ENCODE measurements around the gene SYNJ1.
"Not testable (repeated sequence)": the region's sequence is repeated elsewhere in the genome, so short reads cannot be mapped to it uniquely, and the experiment has no call there.

SYNJ1 gene

DNA sequence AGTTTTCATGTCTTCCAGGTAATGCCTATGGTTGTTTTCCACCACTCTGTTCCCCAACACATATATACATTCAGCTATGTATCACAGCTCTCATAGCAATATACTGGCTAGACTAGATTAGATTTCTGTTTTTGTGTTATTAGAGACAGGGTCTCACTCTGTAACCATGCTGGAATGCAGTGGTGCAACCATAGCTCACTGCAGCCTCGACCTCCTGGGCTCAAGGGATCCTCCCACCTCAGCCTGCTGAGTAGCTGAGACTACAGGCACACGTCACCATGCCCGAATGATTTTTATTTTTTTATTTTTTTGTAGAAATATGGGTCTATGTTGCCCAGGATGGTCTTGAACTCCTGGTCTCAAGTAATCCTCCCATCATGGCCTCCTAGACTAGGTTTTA is 37.7 kb downstream of the SYNJ1 start:
- DNase-seq: no peak

DNA sequence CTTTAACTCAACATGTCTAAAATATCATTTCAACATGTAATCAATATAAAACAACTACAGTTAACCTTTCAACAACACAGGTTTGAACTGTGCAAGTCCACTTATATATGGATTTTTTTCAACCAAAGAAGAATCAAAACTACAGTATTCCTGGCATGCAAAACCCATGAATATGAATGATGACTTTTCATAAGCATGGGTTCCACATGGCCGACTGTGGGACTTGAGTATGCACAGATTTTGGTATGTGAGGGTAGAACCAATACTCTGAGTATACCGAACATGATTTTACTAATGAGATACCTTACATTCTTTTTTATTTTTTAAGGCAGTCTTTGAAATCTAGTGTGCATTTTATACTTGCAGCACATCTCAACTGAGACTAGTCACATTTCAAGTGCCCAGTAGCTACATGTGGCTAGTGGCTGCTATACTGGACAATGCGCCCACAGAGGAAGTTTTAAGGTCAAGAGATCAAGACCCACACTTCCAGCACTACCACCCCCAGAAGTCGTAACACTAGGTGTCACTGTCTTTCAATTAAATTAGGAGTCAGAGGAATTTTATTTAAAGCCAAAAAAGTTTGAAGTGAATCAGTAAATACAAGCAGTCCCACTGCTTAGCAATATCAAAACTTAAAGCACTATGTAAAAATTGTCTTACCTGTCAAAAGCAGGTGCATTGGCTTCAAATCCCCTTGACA is 40.0 kb downstream of the SYNJ1 start:
- DNase-seq: no peak

DNA sequence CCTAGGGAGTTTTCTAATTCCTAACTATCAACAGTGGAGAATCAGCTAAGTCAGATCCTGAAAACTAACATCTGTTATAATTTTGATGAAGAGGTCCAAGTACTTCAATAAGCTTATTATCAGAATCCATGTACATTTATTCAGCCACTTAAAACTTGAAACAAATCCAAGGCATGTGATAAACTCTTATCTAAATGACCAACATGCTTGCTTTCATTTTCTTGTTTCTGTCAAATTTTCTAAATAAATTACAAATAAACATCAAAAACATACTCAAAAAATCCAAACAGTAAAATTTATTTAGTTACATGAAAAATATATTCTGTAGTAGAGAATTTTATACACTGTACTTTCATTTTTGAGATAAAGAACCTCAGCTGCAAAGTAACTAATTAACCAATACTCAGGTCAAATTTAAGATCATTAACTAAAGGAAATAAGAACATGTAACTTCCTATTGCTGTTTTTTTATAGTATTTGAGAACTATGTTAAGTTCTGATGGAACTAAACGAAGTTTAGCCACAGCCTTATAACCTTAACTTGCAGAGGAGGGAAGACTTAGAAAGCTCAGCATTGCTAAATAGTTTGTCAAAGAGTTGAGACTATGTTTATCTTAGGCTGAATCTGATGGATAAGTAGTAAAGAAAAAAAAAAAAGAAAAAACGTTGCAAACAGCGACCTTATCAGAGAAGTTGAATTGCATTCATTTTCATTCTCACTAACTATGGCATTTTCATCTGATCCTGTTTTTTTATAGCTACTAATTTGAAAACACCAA is 44.9 kb downstream of the SYNJ1 start:
- no peak for DNase-seq

DNA sequence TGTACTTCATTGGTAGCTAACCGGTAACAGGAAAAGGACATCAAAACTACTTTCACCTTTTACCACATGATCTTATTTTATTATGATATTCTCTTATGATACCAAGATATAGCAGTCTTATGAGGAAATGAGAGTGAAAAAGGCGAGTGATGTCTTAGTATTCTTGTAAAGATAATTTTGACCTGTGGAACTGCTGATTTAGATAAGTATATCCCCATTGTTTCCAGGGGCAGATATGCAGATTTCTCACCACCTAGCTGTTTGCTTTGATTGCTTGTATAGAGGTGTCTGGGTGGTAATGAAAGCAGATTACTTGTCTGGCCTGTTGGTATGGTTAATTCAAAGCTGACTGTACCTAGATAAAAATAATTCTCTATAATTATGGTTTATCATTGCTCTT is 53.1 kb downstream of the SYNJ1 start:
- DNase-seq: no peak

DNA sequence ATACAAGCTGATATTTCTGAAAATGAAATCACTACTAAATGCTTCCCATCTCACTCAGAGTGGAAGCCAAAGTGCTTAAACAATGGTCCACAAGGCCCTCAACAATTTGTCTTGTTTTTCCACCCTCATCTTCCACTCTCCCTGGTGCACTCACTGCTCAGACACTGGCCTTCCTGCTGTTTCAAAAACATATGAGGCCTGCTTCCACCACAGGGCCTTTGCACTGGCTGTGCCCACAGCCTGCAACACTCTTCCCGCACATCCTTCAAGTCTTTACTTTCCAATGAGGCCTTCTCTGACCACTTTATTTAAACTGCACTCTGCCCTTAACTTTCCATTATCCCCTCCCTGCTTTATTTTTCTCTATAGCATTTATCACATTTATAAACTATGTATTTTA is 53.8 kb downstream of the SYNJ1 start:
- DNase-seq: no peak

DNA sequence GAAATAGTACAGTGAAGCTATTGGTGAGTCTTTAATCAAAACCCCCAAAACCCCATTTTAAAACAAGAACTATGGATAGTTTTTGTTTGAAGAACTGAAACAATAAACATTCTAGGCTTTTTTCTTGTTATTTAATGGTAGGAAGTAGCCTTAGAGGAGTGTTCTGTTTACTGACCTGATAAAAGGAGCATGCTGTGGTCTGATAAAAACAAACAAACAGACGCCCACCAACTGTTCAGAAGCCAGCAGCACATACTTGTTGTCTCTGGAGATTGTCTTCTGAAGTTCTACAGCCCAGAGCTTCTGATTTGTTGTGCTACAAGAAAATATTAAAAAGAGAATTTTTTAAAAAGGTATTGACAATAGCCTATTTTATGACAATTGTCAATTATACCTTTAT is 61.6 kb downstream of the SYNJ1 start:
- DNase-seq: no peak

DNA sequence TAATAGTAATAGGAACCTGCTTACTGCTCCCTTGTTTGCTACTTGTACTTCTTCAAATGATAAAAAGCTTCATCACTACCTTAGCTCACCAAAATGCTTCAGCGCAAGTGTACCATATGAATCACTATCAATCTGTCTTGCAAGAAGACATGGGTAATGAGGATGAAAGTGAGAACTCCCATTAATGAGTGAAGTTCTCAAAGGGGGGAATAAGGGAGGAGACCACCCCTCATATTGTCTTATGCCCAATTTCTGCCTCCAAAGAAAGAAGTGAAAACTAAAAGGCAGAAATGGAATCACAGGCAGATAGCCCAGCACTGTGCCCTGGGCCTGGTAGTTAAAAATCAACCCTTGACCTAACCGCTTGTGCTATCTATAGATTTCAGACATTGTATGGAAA is 63.7 kb downstream of the SYNJ1 start:
- not testable (repeated sequence) for DNase-seq

DNA sequence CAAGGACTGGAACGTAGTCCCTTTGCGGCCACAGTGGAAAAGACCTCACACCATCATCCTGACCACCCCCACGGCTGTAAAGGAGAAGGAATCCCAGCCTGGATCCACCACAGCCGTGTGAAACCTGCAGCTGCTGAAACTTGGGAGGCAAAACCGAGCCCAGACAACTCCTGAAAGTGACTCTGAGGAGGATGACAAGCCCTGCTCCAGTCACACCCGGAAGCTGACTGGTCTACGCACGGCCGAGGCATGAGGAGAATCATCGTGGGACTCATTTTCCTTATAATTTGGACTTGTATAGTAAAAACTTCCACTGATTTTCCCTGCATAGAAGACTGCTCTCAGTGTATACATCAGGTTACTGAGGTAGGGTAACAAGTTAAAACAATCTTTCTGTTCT is 65.8 kb downstream of the SYNJ1 start:
- DNase-seq: not testable (repeated sequence)

DNA sequence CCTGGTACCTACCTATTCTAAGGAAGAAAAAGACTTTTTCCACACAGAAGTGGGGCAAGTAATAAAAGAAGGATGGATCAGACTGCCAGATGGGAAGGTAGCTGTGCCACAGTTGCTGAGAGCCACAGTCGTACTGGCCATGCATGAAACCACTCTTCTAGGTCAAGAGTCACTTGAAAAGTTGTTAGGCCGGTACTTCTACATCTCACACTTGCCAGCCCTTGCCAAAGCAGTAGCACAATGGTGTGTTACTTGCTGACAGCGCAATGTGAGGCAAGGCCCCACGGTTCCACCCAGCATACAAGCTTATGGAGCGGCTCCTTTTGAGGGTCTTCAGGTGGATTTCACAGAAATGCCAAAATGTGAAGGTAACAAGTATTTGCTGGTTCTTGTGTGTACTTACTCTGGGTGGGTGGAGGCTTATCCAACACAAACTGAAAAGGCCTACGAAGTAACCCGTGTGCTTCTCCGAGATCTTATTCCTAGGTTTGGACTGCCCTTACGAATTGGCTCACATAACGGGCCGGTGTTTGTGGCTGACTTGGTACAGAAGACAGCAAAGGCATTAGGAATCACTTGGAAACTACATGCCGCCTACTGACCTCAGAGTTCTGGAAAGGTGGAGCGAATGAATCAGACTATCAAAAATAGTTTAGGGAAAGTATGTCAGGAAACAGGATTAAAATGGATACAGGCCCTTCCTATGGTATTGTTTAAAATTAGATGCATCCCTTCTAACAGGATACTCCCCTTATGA is 66.6 kb downstream of the SYNJ1 start:
- not testable (repeated sequence) for DNase-seq

DNA sequence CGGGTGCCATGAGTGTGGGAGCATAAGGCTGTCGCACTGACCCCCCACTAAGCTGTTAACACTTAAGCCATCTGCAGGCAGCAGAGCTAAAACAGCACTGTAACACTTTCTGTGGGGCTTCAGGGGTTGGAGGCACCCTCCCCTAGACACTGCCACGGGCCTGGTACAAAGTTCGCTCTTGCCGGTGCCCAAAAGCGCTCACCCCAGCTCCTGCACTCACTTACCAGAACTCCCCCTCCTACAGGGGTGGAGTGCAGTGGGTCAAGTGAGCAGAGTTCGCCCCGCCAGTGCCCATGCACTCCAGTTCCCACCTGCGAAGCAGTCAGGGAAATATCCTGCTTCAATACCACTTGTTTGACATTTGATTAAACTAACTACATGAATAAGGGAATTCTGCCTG is 69.3 kb downstream of the SYNJ1 start:
- no peak for DNase-seq

DNA sequence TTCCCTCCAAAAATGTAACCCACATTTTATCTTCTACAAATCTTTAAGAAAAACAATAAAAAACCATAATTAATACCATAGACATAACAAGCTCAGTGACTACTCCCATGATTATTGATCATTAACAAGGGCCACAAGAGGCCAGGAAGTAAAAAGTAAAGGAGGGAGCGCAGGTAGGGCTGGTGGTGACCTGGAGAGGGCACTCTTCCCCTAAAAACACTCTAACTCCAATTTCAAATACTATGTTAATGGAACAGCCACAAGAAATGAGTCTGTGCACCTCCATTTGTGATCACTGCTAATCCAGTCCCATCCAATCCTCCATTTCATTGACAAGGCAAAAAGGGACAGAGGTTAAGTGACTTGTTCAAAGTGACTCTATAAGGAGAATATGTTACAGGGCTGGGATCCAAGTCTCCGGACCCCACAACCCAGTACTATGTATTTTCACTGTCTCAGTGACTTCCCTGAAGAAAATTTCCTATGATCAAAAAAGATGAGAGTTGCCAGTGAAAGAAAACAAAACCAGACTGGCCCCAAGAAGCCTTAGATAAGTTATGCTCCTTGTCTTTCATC is 74.4 kb downstream of the SYNJ1 start:
- no peak for DNase-seq

DNA sequence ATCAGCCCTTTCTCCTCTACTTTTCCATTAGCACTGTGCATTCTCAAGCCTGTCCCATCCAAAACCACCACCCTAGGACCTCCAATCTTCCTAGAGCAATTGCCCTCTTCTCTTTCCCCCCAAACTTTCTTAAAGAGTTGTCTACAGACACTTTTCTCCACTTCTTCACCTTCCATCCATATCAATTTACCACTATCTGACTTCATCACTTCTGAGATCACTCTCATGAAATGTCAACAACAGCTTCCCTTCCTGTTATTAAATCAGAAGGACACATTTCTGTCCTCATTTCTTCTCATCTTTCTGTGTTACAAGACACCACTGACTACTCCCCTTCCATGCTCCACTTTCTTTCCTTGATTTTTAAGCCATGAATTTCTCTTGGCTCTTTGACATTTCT is 79.6 kb downstream of the SYNJ1 start:
- no peak for DNase-seq

DNA sequence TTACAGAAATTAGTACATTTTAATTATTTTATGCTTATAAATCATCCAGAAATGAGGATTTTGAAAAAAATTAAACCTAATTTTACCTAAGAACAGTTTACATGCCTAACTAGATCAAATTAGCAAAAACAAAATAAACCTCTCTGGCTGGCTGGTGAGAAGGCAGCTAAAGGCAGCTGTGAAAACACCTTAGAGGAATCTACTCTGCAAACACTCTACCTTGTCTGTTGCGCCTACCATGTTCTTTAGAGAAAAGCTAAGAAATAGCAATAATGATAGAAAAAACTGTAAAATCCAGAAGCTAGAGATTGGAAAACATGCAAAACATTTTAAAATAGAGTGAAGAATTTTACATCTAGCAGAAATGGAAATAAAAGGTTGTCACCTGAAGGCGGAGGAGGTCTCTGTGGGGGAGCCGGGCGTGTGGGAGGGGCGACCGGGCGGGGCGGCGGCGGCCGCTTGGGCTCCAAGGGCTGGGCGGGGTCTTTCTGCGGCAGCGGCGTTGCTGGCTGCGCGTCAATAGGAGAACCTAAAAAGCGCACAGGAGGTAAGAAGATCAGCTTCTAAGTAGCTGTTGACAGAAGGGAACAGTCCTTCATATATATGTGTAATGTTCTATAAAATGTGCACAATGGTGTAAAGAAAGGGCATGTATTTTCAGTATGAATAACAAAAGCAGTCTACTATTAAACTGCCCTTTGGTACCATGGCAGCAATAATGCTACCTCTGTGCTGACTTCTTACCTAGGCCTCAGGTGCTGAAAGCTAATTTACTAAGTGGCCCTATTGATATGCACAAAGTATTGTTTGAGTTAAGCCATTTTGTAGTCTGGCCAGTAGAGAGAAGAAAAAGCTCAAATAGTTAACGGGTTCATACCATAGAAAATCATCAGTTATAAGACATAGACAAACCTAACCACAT is 82.3 kb downstream of the SYNJ1 start:
- DNase-seq: no peak

DNA sequence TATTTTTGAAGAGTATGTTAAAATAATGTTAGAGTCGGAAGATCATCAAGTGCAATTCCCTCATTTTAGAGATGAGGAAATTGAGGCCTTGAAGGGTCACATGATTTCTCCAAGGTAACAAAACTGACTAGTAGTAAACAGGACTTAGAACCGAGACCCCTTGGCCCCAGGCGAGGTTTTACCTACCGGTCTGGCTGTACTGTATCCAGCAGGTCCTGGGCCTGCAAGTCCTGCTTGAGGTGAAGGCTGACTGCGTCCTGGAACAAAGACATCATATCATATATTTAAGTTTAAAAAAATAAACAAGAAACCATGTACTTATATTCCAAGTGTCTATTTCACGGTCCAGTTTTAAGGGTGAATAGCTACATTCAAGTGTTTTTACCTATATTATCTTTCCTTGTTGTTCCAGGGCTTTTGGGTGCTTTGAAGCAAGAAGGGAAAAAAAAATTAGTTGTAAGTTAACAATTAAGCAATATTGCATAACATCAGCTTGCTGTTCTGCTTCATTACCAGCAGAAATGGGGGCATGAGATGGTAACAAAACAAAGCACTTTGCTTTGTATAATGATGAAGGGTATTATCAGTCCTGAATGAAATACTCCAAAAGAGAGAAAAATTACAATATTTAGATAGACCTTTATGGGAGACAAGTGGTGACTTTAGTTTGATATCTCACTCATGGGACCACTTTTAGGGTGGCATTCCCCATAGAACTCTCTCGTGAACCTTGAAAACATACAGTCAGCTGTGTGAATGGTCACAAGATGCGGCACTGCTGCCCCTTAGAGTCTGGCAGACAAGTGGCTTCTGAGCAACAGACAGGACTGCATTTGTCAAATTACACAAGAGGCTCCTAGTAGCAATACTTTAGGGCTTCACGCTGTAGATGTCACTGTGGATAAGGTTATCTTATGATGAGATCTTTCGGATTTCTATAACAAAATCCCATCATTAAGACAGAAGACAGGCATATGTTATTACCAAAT is 85.8 kb downstream of the SYNJ1 start:
- DNase-seq: peak in 16 of 51 donors; percentile 1 to 24 (median 6)

DNA sequence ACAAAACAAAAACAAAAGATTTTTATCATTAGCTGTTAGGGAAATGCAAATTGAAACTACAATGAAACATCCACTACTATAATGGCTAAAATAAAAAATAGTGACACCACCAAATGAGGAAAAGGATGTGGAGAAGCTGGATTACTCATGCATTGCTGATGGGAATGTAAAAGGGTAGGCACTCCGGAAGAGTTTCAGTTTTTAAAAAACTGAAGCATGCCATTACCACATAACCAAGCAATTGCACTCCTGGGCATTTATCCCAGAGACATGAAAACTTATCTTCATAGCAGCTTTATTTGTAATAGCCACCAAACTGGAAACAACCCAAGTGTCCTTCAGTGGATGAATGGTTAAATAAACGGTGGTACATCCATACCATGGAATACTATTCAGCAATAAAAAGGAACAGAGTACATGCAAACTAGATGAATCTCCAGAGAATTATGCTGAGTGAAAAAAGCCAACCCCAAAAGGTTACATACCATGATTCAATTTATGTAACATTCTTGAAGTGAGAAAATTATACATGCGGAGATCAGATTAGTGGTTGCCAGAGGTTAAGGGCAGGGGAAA is 101.1 kb downstream of the SYNJ1 start:
- no peak for DNase-seq

DNA sequence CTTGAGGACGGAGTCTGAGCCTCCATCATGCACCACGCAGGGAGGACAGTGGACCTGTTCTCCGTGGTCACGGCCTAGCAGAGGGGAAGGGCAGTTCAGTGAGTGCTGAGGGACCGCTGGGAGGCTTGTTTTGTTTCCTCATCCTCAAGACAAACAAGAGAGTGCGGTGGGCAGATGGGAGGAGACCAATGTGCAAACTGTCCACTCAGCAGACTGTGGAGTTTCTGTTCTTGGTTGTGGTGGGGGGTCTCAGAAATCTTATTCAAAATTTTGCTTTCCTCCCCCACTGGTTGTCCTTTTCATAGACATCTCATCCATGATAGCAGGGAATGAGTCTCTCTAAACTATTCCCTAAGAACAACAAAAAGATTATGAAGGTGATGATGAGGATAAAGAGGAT is 109.6 kb downstream of the SYNJ1 start:
- not testable (repeated sequence) for DNase-seq

DNA sequence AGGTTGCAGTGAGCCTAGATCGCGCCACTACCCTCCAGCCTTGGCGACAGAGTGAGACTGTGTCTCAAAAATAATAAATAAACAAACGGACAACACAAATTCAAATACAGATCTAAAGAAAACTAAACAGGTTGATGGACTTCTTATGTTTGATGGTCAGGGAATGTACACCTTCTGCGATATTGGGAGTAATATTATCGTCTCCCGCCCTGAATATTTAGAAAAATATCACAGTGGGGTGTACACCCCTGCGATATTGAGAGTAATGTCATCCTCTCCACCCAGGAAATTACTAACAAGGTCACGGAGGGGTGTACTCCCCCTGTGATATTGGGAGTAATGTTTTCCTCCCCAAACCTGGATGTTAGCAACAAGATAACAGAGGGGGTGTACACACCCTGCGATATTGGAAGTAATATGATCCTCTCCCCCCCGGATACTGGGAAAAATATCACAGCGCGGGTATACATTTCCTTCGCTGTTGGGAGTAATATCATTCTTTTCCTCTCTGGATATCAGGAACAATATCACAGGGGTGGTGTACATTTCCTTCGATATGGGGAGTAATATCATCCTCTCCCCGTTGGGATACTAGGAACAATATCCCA is 114.3 kb downstream of the SYNJ1 start:
- no peak for DNase-seq

DNA sequence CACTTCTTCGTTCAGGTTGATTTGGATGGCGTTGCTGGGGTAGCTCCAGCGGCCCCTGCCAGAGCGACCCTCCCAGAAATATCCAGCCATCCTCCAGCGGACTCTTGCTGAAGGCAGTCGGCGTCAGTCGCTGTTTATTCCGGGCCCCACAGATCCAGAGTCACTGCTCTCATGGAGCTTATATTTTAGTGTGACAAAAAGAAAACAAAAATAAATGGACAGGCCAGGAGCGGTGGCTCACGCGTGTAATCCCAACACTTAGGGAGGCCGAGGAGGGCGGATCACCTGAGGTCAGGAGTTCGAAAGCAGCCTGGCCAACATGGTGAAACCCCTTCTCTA is 114.8 kb downstream of the SYNJ1 start:
- peak in 1 of 51 donors; percentile 35 for DNase-seq

Measured in hypothalamus (tissue), 51 donors.